Activated CD4-positive, CD25-positive, alpha-beta regulatory T cell treated with anti-CD3 and anti-CD28 coated beads, Interleukin-2, amount 50 U/mL, for 16 hours (primary cell): ENCODE data around the gene PHACTR1.

Source experiments
- DNase-seq: peaks from one replicate; pipeline ENCODE4 v3.0.0-alpha.2; 2020; ENCODE audit warnings: low read depth, low spot score

The PHACTR1 gene

GRCh38 chr6:12802440-12802839 is 85.9 kb downstream of the PHACTR1 start:
- no peak for DNase-seq

DNA sequence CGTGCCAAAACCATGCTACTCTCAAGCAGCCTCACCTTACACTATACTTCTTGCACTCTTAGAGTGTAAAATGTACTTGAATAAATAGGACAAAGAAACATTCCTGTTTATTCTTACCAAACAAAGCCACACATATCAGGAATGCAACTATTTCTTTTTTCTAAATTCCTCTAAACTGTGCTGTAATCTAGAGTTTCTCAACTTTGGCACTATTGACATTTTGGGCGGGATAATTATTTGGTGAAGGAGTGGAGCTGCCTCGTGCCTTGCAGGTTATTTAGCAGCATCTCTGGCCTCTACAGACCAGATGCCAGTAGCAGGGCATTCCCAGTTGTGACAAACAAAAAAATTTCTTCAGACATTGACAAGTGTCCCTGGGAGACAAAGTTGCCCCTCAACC is 86.9 kb downstream of the PHACTR1 start:
- DNase-seq, result no peak

DNA sequence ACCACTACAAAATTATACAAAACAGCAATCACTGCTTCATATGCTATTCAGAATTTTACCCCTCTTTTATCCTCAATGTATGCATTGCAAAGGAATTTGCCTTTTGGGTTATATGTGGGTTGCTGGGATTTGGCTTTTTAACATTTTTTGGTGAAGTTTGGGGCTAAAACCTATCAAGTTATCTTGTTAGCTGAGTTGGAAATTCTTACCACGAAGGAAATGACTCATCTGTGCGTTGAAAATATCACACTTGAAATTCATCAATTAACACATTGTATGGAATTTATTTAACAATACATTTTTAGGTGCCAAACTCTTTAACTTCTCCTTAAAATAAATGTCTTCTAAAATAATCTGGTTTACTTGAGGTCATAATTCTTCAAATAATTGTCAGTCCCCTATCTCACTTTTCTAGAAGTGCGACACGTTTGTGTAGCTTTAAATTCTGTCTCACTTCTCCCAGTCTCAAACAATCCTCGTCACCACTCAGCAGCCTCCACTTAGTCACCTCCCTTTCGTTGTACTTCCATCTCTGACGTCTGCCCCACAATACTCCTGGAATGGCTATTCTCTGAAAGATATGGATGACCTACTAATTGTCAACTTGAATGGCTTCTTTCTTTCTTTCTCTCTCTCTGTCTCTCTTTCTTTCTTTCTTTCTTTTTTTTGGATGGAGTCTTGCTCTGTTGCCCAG is 88.5 kb downstream of the PHACTR1 start:
- no peak for DNase-seq

GRCh38 chr6:12806136-12806535 is 89.6 kb downstream of the PHACTR1 start:
- no peak for DNase-seq

GRCh38 chr6:12806796-12807195 is 90.2 kb downstream of the PHACTR1 start:
- DNase-seq, result no peak

DNA sequence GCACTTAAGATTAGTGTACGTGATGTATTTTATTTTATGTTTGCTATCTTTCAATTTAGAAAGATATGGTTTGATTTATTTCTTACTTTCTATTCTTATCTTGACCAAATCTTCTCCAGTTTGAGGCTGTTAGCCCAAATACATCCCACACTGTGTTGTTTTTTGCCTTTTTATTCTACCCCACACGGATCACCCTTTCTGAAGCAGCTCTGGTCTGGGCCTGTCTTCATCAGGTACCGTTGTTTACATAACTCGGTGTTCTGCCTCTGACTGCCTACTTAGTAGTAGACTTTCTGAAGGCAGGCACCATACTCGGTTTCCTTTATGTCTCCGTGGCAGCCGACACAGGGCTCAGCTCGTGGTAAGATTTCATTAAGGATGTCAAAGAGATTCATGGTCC is 95.0 kb downstream of the PHACTR1 start:
- DNase-seq, result no peak

DNA sequence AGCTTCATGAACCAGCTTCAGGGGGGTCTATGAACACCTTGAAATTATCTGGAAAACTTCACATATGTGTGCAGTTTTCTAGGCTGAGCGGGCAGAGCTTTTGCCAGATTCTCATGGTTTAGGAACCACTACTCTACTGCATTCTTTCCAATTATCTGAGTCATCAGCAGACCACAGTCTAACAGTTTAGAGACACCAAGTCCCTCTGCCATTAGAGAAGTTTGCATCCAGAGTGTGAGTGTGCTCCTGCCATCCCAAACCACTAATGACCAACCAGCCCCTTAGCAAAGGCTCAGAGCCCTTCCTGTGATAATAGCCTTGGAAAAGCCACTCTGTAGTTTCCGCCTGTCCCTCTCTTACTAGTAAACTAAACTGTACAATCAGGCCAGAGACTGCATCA is 96.8 kb downstream of the PHACTR1 start:
- DNase-seq, result no peak

DNA sequence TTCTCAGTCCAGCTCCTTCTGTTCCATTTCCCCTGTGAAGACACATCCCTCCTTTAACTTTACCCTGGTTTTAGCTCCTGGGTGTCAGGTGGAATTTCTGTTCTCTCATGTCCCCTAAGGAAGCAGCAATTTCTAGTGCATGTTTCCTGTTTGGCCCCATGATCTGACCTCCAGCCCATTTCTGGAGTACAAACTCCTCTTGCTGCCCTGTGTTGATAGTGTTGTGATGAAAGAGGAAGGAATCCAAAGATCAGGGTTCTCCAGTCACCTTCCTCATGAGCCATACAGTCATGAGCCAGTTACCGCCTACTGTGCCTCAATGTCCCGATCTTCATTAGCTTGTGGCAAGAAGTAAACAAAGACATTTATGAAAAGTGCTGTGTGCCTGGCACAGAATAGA is 97.4 kb downstream of the PHACTR1 start:
- DNase-seq, result no peak

DNA sequence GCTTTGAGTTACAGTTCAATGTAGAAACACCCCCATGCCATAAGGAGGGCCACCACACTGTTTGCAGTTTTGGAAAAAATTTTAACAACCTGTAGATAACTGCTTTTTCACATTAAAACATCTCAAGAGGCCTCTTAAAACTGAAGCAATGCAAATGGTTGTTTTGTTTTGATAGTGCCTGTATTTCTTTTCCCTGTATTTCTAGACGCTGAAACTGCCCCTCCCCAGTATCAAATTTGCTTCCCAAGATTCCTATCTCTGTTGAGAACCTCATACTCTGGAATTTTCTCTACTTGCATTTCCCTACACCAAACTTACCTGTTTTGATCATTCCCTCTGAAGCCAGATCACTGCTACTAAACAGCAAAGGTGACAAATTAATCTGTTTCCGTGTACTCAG is 98.5 kb downstream of the PHACTR1 start:
- no peak for DNase-seq

- no peak for DNase-seq
These were observed 99.5 kb downstream of the PHACTR1 start for GRCh38 chr6:12815884-12816600.

GRCh38 chr6:12818324-12818723 is 101.8 kb downstream of the PHACTR1 start:
- DNase-seq, result no peak

DNA sequence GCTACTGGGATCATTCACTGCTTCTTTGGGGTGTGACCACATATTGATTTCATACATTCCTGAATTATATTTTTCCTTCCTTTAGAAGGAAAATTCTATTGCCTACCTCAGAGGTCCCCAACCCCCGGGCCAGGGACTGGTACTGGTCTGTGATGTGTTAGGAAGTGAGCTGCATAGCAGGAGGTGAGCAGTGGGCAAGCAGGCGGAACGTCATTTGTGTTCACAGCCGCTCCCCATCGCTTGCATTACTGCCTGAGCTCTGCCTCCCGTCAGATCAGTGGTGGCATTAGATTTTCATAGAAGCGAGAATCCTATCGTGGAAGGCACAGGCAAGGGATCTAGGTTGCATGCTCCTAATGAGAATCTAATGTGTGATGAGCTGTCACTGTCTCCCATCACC is 107.3 kb downstream of the PHACTR1 start:
- DNase-seq, result no peak

DNA sequence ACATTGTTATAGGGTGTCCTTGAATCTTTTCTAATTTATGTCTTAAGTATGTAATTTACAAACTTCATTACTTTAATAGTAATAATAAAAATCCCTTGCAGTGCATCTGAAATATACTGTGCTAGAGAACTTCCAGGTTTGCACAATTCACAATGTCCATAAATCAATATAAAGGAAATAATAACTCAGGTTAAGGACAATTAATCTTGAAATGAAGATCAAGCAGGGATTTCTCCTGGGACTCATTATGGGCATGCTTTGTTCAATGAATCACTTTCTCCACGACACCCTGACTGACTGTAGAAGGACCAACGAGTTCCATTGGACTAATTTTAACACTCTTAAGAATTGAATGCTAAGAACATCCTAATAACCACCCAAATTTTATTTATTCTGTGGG is 110.0 kb downstream of the PHACTR1 start:
- DNase-seq, result no peak

GRCh38 chr6:12827921-12828320 is 111.4 kb downstream of the PHACTR1 start:
- DNase-seq, result no peak

- DNase-seq, result no peak
These were observed 115.7 kb downstream of the PHACTR1 start for GRCh38 chr6:12832226-12832735.

- DNase-seq, result no peak
These were observed 119.4 kb downstream of the PHACTR1 start for GRCh38 chr6:12836009-12836408.

DNA sequence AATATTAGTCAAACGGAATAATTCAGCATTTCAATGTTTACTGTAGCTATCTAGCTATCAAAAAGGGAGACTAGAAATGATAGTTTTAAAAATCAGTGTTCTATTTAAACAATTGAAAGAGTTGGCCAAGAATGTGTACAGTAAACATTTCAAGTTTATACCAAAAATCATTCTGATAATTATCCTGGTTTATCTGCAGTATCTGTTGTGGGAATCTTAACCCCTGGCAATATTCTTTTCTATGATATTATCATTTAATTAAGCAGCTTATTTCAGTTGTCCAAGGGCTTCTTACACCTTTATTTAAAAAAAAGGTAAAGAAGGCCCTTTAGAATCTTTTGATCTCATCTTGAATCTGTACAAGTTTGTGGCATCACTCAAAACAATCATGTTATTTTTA is 125.1 kb downstream of the PHACTR1 start:
- DNase-seq, result no peak

- DNase-seq, result no peak
These were observed 125.5 kb downstream of the PHACTR1 start for GRCh38 chr6:12842114-12842513.

DNA sequence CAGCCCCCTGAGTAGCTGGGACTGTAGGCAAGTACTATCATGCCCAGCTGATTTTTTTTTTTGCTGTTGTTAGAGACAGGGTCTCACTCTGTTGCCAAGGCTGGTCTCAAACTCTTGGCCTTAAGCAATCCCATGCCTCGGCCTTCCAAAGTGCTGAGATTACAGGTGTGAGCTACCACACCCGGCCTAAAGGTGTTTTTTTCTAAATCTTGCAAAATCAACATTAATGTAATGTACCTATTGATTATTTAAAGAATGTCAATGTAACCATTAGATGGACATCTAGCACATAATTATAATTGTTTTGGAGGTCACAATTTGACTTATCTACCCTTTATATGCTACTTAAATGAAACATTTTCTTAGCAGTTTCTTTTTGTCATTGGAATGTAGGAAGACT is 126.1 kb downstream of the PHACTR1 start:
- no peak for DNase-seq

- no peak for DNase-seq
These were observed 128.0 kb downstream of the PHACTR1 start for GRCh38 chr6:12844284-12845223.

DNA sequence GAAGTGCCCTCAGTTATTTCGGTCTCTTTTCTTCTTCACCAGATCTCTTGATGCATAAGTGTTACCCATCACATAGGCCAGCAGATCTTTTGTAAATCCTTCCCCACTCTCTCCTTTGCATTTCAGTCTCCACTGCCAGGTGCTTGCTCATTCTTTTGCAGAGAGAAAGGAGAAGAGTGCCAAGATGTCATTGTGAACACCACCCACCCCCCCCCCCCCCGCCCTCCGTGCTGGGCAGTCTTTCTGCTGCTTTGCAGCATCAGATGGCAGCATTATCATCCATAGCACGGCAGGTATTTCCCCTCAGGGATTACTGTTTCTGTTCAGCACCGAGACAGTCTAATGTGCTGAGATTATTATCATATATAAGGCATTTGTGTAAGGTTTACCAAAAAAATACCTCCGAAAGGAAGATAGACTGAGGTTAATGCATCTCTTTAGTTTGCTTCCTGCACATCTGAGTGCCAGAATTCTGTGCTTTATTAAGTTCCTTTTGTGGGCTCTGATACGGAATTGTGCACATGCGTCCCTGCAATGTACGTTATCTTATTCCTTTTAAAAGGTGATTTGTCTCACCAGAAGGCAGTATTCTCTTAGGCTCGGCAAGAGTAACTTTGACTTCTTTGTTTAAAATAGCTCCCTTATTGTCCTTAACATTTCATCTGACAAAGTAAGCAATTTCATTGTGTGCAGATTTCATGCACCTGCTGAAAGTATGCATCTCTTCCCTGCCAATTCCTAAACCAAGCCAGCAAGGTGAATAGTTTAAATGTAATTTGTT is 128.8 kb downstream of the PHACTR1 start:
- DNase-seq, result no peak
